Small intestine (tissue), 7 donors: Measurements from ENCODE around the gene FUOM. TPM values are rescaled to one million over a fixed set of nuclear protein-coding genes. Genes with fewer than 3 reads are reported as not detected.
"Not testable (repeated sequence)": the region's sequence is repeated elsewhere in the genome, so short reads cannot be mapped to it uniquely, and the experiment has no call there.

ENCODE experiments used
- DNase-seq, 2 donors: peaks; one replicate each; pipeline versions ENCODE4 v3.0.0 to v3.0.0-alpha.2; 2013
- FAIRE-seq: peaks from 2 replicates; lab custom pipeline; 2012; peaks lifted over from hg19 to GRCh38; lab: Jason Lieb, UNC
- H3K27ac ChIP-seq, 3 donors: one replicate each; pipeline ENCODE4 v1.5.1; 2013; ENCODE audit warnings: low read length in 2 of 3, mild to moderate bottlenecking in 2 of 3, control low read depth in 1 of 3, inconsistent platforms in 1 of 3, low read depth in 1 of 3, moderate library complexity in 1 of 3
- H3K27me3 ChIP-seq, 3 donors: one replicate each; pipeline ENCODE4 v1.6.1; 2013; ENCODE audit warnings: low read length in 3 of 3, inconsistent platforms in 1 of 3; ENCODE audit not compliant: control insufficient read depth in 3 of 3, insufficient read depth in 3 of 3
- H3K36me3 ChIP-seq, 3 donors: one replicate each; pipeline ENCODE4 v1.6.1; 2013; ENCODE audit warnings: low read length in 3 of 3, inconsistent platforms in 1 of 3, low read depth in 1 of 3, mild to moderate bottlenecking in 1 of 3, moderate library complexity in 1 of 3; ENCODE audit not compliant: control insufficient read depth in 3 of 3, insufficient read depth in 2 of 3
- H3K4me1 ChIP-seq, 3 donors: one replicate each; pipeline ENCODE4 v1.6.1; 2013; ENCODE audit warnings: low read length in 2 of 3, inconsistent platforms in 1 of 3, low read depth in 1 of 3, mild to moderate bottlenecking in 1 of 3, moderate library complexity in 1 of 3; ENCODE audit not compliant: control insufficient read depth in 3 of 3, insufficient read depth in 2 of 3
- H3K4me3 ChIP-seq, 3 donors: one replicate each; pipeline ENCODE4 v1.5.1; 2013; ENCODE audit warnings: low read length in 3 of 3, control low read depth in 1 of 3, inconsistent platforms in 1 of 3, low read depth in 1 of 3, mild to moderate bottlenecking in 1 of 3, moderate library complexity in 1 of 3
- H3K9me3 ChIP-seq, 2 donors: one replicate each; pipeline ENCODE4 v1.6.1; 2013; ENCODE audit warnings: low read depth in 1 of 2, low read length in 1 of 2; ENCODE audit not compliant: control insufficient read depth in 2 of 2, insufficient read depth in 1 of 2
- WGBS, 3 donors: extraction: QIAGEN DNeasy Blood & Tissue Kit; methylation state at CpG; one replicate each; pipeline ENCODE4 v1.1.7; 2013; 5-methylcytosine and 5-hydroxymethylcytosine counted together
- polyA plus RNA-seq, 4 donors: library from polyadenylated mRNA; stranded (reverse) in 3 of 4; unstranded in 1 of 4; fragments of 200-250 nt in 3 of 4; fragments of 120-200 nt in 1 of 4; gene quantifications; one replicate each; pipeline versions ENCODE4 v1.2.1 to v1.2.3, GENCODE V29; 2013
- donor health status: healthy with polysubstance abuse.
- donor health status: control.
- donor health status: control.
- donor health status: Bipolar disorder and iron deficiency.
- donor health status: healthy.

The FUOM gene
- polyA plus RNA-seq, 4 donors, result 62.5 to 320 (median 165) TPM

GRCh38 chr10:133393401-133394063 lies 35.7 kb upstream of the FUOM start:
- no peaks in the 10 kb centered on the region for H3K9me3 ChIP-seq
- peaks cover 0 to 2% (median 0%) of the 10 kb centered on the region in 3 donors for H3K4me1 ChIP-seq
- H3K36me3 ChIP-seq, result peaks cover 0 to 47% (median 4%) of the 10 kb centered on the region in 3 donors
- FAIRE-seq (no peak), DNase-seq (no peak)
- H3K27ac ChIP-seq, result peak overlapping the region in 2 of 3 donors; percentile 18 to 86
- WGBS, 3 donors, result 35 to 37% (median 36%) methylated on average over 27 of the region's 27 CpGs
- no peaks in the 10 kb centered on the region for H3K27me3 ChIP-seq
- peak overlapping the region; percentile 75 to 78 (median 75) for H3K4me3 ChIP-seq

DNA sequence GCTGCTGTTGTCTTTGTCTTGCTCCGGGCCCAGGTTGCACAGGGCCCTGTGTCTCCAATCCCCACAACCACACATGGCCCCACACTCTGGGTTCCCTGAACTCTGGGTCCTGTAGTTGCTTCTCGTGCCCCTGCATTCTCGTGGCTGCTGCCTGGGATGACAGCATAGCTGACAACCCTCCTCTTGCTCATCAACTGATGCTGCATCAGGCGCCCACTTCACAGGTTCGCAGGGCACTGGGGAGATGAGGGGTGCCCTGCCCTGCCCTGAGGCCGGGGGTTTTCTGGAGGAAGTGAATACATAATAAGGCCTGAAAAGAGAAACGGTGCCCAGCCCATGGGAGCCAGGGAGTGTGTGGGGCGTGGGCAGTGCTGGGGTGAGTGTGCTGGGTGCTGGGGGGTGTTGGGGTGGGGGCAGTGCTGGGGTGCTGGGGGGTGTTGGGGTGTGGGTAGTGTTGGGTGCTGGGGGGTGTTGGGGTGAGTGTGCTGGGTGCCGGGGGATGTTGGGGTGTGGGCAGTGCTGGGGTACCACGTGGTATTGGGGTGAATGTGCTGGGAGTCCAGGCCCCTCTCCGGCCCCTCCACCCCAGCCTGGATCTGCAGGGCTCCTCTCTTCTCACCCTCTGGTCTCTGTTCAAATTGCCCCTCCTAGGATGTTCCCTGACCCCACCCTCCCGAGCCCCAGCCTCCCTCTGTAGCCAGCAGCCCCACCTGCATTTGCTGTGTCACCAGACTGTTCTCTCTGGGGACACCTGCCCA lies 34.1 kb upstream of the FUOM start:
- WGBS, 3 donors, result 77 to 89% (median 80%) methylated on average over 10 to 12 of the region's 12 CpGs
- Histone ChIP-seq H3K27me3 (no peaks in the 10 kb centered on the region), H3K9me3 (no peaks in the 10 kb centered on the region), H3K36me3 (peaks cover 0 to 38% (median 2%) of the 10 kb centered on the region in 3 donors), H3K4me1 (peaks cover 0 to 2% (median 0%) of the 10 kb centered on the region in 3 donors), H3K27ac (no peak overlapping the region), H3K4me3 (no peak overlapping the region)
- DNase-seq (no peak), FAIRE-seq (no peak)

DNA sequence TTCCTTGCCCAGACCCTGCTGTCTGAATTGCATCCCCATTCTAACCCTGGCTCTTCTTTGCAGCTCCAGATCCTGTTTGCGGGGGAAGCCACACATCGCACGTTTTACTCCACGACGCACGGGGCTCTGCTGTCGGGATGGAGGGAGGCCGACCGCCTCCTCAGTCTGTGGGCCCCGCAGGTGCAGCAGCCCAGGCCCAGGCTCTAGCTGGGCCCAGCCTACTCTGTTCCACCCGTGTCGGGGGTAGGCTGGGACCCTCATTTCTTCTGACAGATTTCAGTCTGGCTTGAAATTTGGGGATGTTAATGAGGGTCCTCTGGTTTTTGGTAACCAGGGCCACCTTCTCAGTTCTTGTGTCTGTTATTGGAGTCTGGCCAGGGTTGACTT lies 33.4 kb upstream of the FUOM start:
- Histone ChIP-seq H3K27ac (peak overlapping the region in 1 of 3 donors; percentile 92), H3K36me3 (peaks cover 0 to 33% (median 2%) of the 10 kb centered on the region in 3 donors), H3K27me3 (no peaks in the 10 kb centered on the region), H3K4me1 (peaks cover 0 to 2% (median 0%) of the 10 kb centered on the region in 3 donors), H3K9me3 (no peaks in the 10 kb centered on the region), H3K4me3 (no peak overlapping the region)
- 94 to 98% (median 95%) methylated on average over 12 of the region's 12 CpGs for WGBS, 3 donors
- DNase-seq (no peak), FAIRE-seq (no peak)

DNA sequence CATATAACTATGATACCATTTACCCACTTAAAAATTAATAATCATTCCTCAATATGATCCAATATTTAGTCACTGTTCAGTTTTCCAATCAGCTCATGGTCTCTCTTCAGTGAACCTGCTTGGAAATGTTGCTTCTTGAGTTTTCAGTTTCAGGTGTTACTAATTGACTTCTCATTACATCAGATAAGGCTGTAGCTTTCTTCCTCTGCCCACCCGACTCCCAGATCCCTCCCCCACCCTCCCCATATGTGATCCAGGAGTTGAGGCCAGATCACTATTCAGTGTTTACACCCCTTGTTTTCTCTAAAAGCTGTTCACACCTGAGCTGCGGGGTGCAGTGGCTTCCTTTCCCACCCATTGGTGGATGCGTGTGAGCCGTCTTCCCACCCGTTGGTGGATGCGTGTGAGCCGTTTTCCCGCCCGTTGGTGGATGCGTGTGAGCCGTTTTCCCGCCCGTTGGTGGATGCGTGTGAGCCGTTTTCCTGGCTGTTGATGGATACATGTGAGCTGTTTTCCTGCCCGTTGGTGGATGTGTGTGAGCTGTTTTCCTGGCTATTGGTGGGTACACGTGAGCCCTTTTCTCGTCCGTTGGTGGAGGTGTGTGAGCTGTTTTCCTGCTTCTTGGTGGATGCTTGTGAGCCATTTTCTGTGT lies 32.9 kb upstream of the FUOM start:
- H3K4me3 ChIP-seq, result no peak overlapping the region
- H3K36me3 ChIP-seq, result peaks cover 0 to 27% (median 2%) of the 10 kb centered on the region in 3 donors
- no peak for DNase-seq
- H3K9me3 ChIP-seq, result no peaks in the 10 kb centered on the region
- WGBS, 3 donors, result 88 to 91% (median 89%) methylated on average over 19 of the region's 19 CpGs
- H3K27ac ChIP-seq, result peak overlapping the region in 2 of 3 donors; percentile 73 to 92
- peaks cover 0 to 2% (median 0%) of the 10 kb centered on the region in 3 donors for H3K4me1 ChIP-seq
- FAIRE-seq, result no peak
- no peaks in the 10 kb centered on the region for H3K27me3 ChIP-seq

DNA sequence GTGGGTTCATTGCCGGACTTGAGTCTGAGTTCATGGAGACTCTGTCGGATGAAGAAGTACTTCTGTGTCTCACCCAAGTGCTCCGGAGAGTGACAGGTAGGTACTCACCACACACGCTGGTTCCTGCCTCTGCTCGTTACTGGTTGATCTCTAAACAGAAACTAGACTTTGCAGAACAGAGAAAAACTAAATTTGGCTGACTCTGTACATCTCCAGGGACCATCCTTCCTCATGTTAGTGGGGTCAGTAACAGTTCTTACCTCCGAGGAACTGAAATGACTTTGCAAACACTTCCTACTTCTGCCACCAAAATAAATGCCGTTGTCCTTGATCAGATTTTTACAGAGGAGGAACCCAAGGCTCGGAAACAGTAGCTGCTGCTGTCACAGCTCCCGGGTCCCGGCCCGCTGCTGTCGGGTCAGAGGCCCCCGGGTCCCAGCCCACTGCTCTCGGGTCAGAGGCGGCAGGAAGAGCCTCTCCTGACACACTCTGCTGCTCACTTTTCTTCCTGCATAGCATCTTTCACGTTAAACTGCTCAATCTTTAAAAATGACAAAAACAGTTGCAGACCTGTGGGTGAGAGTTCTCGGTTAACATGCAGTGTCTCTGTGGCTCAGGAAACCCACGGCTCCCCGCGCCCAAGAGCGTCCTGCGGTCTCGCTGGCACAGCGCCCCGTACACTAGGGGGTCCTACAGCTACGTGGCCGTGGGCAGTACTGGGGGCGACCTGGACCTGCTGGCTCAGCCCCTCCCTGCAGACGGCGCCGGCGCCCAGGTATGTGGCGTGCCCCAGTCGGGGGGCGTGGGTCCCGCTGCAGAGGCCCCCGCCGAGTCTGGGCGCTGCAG lies 31.4 kb upstream of the FUOM start:
- no peak for FAIRE-seq
- Histone ChIP-seq H3K36me3 (peaks cover 0 to 23% (median 7%) of the 10 kb centered on the region in 3 donors), H3K27ac (peak overlapping the region in 2 of 3 donors; percentile 22 to 92), H3K4me1 (peaks cover 0 to 2% (median 0%) of the 10 kb centered on the region in 3 donors), H3K9me3 (no peaks in the 10 kb centered on the region), H3K4me3 (peak overlapping the region in 2 of 3 donors; percentile 12 to 24), H3K27me3 (no peaks in the 10 kb centered on the region)
- DNase-seq, result peak in 1 of 2 donors; percentile 26
- WGBS, 3 donors, result 68 to 78% (median 71%) methylated on average over 39 of the region's 39 CpGs

DNA sequence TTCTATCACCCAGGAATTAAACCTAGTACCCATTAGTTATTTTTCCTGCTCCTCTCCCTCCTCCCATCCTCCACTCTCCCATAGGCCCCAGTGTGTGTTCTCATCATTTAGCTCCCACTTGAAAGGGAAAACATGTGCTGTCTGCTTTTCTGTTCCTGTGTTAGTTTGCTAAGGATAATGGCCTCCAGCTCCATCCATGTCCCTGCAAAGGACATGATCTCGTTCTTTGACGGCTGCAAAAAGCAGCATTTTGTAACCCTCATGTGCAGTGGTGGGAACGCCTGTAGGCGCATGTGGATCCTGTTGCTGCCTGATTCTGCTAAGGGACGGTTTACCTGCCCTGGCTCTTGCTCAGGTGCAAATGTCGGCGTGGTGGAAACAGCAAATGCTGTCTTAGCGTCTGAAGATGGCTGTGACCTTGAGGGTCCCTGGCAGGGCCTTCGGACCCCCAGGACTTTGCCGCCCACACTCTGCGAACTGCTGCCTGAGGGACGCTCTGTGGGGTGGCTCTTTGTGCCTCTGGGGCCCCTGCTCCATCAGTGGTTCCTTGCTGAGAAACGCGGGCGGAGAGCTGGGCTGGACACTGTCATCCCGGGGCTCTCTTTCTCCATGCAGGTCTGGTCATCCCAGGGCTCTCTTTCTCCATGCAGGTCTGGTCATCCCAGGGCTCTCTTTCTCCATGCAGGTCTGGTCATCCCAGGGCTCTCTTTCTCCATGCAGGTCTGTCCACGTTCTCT lies 30.6 kb upstream of the FUOM start:
- Histone ChIP-seq H3K4me1 (peaks cover 0 to under 1% (median 0%) of the 10 kb centered on the region in 3 donors), H3K9me3 (no peaks in the 10 kb centered on the region), H3K27ac (peak overlapping the region in 2 of 3 donors; percentile 64 to 92), H3K4me3 (no peak overlapping the region), H3K27me3 (no peaks in the 10 kb centered on the region), H3K36me3 (peaks cover 0 to 30% (median 9%) of the 10 kb centered on the region in 3 donors)
- FAIRE-seq, result no peak
- WGBS, 3 donors, result 83 to 86% (median 85%) methylated on average over 17 of the region's 17 CpGs
- no peak for DNase-seq

GRCh38 chr10:133386951-133387350 lies 29.1 kb upstream of the FUOM start:
- DNase-seq, result not testable (repeated sequence)

More at GRCh38 chr10:133386951-133387350, 29.1 kb upstream of the FUOM start:
- not testable (repeated sequence) for H3K27ac ChIP-seq, H3K4me3 ChIP-seq, FAIRE-seq, H3K9me3 ChIP-seq, H3K4me1 ChIP-seq, H3K27me3 ChIP-seq
- 91 to 97% (median 97%) methylated on average over 4 of the region's 4 CpGs for WGBS, 3 donors
- peaks cover 0 to 32% (median 9%) of the 10 kb centered on the region in 3 donors for H3K36me3 ChIP-seq
